ENCODE results near the gene NR2F6. TPM values are rescaled to one million over a fixed set of nuclear protein-coding genes. Genes with fewer than 3 reads are reported as not detected.

The NR2F6 gene
- total RNA-seq, 1 donor from 2014 or later, result 69.9 TPM

GRCh38 chr19:17184371-17184841 lies 61.3 kb downstream of the NR2F6 start:
- TF ChIP-seq, protein P1, sequence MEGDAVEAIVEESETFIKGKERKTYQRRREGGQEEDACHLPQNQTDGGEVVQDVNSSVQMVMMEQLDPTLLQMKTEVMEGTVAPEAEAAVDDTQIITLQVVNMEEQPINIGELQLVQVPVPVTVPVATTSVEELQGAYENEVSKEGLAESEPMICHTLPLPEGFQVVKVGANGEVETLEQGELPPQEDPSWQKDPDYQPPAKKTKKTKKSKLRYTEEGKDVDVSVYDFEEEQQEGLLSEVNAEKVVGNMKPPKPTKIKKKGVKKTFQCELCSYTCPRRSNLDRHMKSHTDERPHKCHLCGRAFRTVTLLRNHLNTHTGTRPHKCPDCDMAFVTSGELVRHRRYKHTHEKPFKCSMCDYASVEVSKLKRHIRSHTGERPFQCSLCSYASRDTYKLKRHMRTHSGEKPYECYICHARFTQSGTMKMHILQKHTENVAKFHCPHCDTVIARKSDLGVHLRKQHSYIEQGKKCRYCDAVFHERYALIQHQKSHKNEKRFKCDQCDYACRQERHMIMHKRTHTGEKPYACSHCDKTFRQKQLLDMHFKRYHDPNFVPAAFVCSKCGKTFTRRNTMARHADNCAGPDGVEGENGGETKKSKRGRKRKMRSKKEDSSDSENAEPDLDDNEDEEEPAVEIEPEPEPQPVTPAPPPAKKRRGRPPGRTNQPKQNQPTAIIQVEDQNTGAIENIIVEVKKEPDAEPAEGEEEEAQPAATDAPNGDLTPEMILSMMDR (IDR thresholded peaks at IDR 0.05; ENCODE audit: unreplicated experiment), result no peak
- Mint-ChIP-seq H3K27ac (ENCODE audit: unreplicated experiment) (no peak overlapping the region), H3K27me3 (ENCODE audit: unreplicated experiment) (peaks cover 5% of the 10 kb centered on the region), H3K4me1 (ENCODE audit: unreplicated experiment) (peaks cover 8% of the 10 kb centered on the region), H3K9me3 (ENCODE audit: unreplicated experiment) (no peaks in the 10 kb centered on the region), H3K36me3 (ENCODE audit: low read depth, unreplicated experiment) (peaks cover 32% of the 10 kb centered on the region), H3K4me3 (ENCODE audit: unreplicated experiment) (no peak overlapping the region)
- DNase-seq (ENCODE audit: low spot score), result no peak

DNA sequence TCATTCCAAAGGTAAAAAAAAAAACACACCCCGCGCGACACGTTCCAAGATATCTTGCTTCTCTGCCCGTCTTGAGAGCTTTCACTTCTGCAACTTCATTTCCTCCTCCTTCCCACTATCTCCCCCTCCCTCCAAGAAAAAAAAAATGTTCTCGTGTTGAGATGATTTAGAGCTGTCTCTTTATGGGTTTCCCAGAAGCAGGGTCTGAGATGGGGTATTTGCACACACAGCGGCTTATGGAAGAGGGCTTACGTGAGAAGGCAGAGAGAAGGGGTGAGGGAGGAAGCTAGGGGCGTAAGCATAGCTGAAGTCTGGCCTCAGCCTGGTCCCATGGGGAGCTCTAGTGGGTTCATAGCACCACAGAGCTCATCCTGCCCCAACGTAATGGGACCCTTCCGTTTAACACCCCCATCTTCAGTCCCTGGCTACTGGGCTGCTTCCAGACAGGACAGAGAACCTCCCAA lies 61.8 kb downstream of the NR2F6 start:
- no peak overlapping the region for H3K27ac Mint-ChIP-seq (ENCODE audit: unreplicated experiment)
- peak overlapping the region; percentile 11 for H3K4me3 Mint-ChIP-seq (ENCODE audit: unreplicated experiment)
- H3K36me3 Mint-ChIP-seq (ENCODE audit: low read depth, unreplicated experiment), result peaks cover 32% of the 10 kb centered on the region
- DNase-seq (ENCODE audit: low spot score), result no peak
- H3K9me3 Mint-ChIP-seq (ENCODE audit: unreplicated experiment), result no peaks in the 10 kb centered on the region
- peaks cover 8% of the 10 kb centered on the region for H3K4me1 Mint-ChIP-seq (ENCODE audit: unreplicated experiment)
- peaks cover 5% of the 10 kb centered on the region for H3K27me3 Mint-ChIP-seq (ENCODE audit: unreplicated experiment)
- TF ChIP-seq, protein P1 (IDR thresholded peaks at IDR 0.05; ENCODE audit: unreplicated experiment), result no peak

DNA sequence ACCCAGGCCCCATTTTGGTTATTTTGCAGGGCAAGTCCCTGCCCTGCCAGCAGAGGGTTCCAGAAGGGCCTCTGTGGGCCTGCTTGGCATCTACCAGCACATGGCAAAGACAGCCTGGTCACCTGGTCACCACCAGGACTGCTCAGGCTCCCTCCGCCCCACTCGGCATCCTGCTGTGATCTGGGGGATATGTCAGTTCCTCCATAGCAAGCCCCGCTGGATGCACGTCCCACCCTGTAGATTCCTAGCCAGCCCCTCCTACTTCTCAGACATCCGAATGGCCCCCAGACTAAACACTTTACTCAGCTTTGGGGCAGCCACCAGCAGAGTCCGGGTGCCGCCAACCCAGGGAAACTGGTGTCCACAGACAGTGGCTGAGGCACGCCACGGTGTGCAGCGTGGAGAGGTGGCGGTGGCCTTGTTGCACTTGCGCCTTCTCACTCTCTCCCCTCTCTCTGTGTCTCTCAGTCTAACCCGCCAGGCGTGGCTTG lies 62.4 kb downstream of the NR2F6 start:
- H3K4me3 Mint-ChIP-seq (ENCODE audit: unreplicated experiment), result peak overlapping the region; percentile 11
- no peaks in the 10 kb centered on the region for H3K9me3 Mint-ChIP-seq (ENCODE audit: unreplicated experiment)
- H3K36me3 Mint-ChIP-seq (ENCODE audit: low read depth, unreplicated experiment), result peaks cover 29% of the 10 kb centered on the region
- TF ChIP-seq, protein P1 (IDR thresholded peaks at IDR 0.05; ENCODE audit: unreplicated experiment), result no peak
- H3K27ac Mint-ChIP-seq (ENCODE audit: unreplicated experiment), result no peak overlapping the region
- no peak for DNase-seq (ENCODE audit: low spot score)
- peaks cover 8% of the 10 kb centered on the region for H3K4me1 Mint-ChIP-seq (ENCODE audit: unreplicated experiment)
- peaks cover 5% of the 10 kb centered on the region for H3K27me3 Mint-ChIP-seq (ENCODE audit: unreplicated experiment)

Other genes starting within 250 kb of the NR2F6 start
- 4.8 TPM for gene CPAMD8, start 219.1 kb downstream of the NR2F6 start, total RNA-seq (ENCODE audit: unreplicated experiment)
- 6.9 TPM for gene HAUS8, start 170.5 kb downstream of the NR2F6 start, total RNA-seq (ENCODE audit: unreplicated experiment)
- gene MYO9B, start 170.1 kb downstream of the NR2F6 start, total RNA-seq (ENCODE audit: unreplicated experiment), result 62.4 TPM
- 13.0 TPM for gene USE1, start 30.6 kb downstream of the NR2F6 start, total RNA-seq (ENCODE audit: unreplicated experiment)
- gene OCEL1, start 19.7 kb downstream of the NR2F6 start, total RNA-seq (ENCODE audit: unreplicated experiment), result 16.5 TPM
- gene USHBP1, start 18.8 kb upstream of the NR2F6 start, total RNA-seq (ENCODE audit: unreplicated experiment), result 54.2 TPM
- gene BABAM1, start 21.5 kb upstream of the NR2F6 start, total RNA-seq (ENCODE audit: unreplicated experiment), result 136 TPM
- 2.3 TPM for gene ANKLE1, start 36.0 kb upstream of the NR2F6 start, total RNA-seq (ENCODE audit: unreplicated experiment)
- gene ABHD8, start 57.5 kb upstream of the NR2F6 start, total RNA-seq (ENCODE audit: unreplicated experiment), result 8.9 TPM
- gene MRPL34, start 60.0 kb upstream of the NR2F6 start, total RNA-seq (ENCODE audit: unreplicated experiment), result 60.2 TPM
- gene DDA1, start 63.6 kb upstream of the NR2F6 start, total RNA-seq (ENCODE audit: unreplicated experiment), result 44.7 TPM
- gene ANO8, start 88.9 kb upstream of the NR2F6 start, total RNA-seq (ENCODE audit: unreplicated experiment), result 19.0 TPM
- gene GTPBP3, start 91.6 kb upstream of the NR2F6 start, total RNA-seq (ENCODE audit: unreplicated experiment), result 27.3 TPM
- 1,569 TPM for gene PLVAP, start 131.4 kb upstream of the NR2F6 start, total RNA-seq (ENCODE audit: unreplicated experiment)
- gene CCDC194, start 148.3 kb upstream of the NR2F6 start, total RNA-seq (ENCODE audit: unreplicated experiment), result 2.7 TPM
- 97.8 TPM for gene BST2, start 159.7 kb upstream of the NR2F6 start, total RNA-seq (ENCODE audit: unreplicated experiment)
- 107 TPM for gene MVB12A, start 174.1 kb upstream of the NR2F6 start, total RNA-seq (ENCODE audit: unreplicated experiment)
- gene TMEM221, start 202.7 kb upstream of the NR2F6 start, total RNA-seq (ENCODE audit: unreplicated experiment), result 1.4 TPM
- gene NXNL1, start 215.0 kb upstream of the NR2F6 start, total RNA-seq (ENCODE audit: unreplicated experiment), result not detected
- 30.2 TPM for gene SLC27A1, start 224.6 kb upstream of the NR2F6 start, total RNA-seq (ENCODE audit: unreplicated experiment)

Measured in endothelial cell (in vitro differentiated cells).